ENCODE data around the gene SLC44A2. TPM values are rescaled to one million over a fixed set of nuclear protein-coding genes. Genes with fewer than 3 reads are reported as not detected.
A peak's percentile ranks its signal among the peaks of the same experiment; 100 is the strongest.

The SLC44A2 gene
- 10 to 100 TPM; 34.3 to 51.7 (median 41.5) TPM for total RNA-seq

DNA sequence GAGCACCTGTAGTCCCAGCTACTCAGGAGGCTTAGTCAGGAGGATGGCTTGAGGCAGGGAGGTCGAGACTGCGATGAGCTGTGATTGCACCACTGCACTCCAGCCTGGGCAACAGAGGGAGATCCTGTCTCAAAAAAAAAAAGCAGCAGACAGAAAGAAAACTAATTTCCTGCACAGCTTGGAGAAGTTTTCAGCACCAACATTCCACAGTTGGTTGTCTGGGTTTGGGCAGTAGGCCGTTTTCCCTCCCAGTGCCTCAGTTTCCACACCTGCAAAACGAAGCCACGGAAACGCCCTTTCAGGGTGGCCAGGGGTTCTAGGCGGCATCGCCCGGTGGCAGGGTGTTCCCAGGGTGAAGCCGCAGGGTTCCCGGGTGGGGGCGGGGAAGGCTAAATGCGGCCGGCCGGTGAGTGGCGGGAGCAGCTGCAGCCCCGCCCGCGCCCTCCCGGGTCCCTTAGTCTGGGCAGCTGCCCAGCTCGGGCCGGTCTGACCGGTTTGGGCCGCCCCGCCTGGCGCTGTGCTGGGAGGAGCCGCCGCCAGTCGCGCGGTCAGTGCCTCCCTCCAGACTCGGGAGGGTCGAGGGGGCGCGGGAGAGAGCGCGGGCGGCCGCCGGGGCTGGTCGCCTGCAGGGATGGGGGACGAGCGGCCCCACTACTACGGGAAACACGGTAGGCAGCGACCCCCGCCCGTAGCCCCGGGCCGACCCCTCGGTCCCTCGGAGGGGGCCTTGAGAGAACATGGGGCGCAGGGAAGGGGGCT lies at the start of gene SLC44A2:
TSS of gene SLC44A2 (plus strand) at position 551 of the 759 bp plus-strand sequence. CDS start at position 632, 81 bp downstream.
- peak within 1 kb of the TSS; percentile 2 to 87 (median 84) for H3K27ac ChIP-seq
- peak within 1 kb of the TSS; percentile 45 to 71 for H3K4me3 ChIP-seq
- peaks cover 0 to 30% (median 13%) of the 10 kb centered on the region in 3 donors for H3K4me1 ChIP-seq
- ATAC-seq, result peak; percentile 97
- H3K36me3 ChIP-seq, result peaks cover 0 to 37% of the 10 kb centered on the region in 2 donors
- H3K9me3 ChIP-seq, result no peaks in the 10 kb centered on the region
- no peaks in the 10 kb centered on the region for H3K27me3 ChIP-seq
- WGBS, 2 donors (ENCODE audit: low coverage in 1 of 2), result 14% methylated on average over 3 of the region's 53 CpGs; no CpG with 5 or more reads in 1 of the 2 donors
- TF ChIP-seq POLR2A (IDR thresholded peaks at IDR 0.05), result no peak
- peak; percentile 16 for TF ChIP-seq POLR2AphosphoS5 (IDR thresholded peaks at IDR 0.05)

DNA sequence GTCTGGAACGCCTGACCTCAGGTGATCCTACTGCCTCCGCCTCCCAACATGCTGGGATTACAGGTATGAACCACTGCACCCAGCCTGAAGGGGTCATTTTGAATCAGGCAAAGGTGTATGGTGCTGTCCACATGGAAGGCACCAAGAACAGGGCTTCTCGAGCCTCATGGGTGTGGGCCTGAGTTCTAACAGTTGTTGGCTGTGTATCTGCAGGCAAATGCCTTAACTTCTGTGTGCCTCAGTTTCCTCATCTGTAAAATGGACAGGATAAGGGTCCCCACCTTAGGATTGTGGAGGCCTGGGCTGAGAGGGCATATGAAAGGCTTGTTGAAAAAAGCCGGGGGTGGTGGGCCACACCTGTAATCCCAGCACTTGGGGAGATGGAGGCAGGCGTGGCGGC lies 47.4 kb upstream of the SLC44A2 start:
- no peak overlapping the region for H3K4me3 ChIP-seq
- no peak overlapping the region for H3K27ac ChIP-seq
- WGBS, 2 donors (ENCODE audit: low coverage in 1 of 2), result 83% methylated on average over 1 of the region's 6 CpGs; no CpG with 5 or more reads in 1 of the 2 donors
- H3K9me3 ChIP-seq, result no peaks in the 10 kb centered on the region
- H3K27me3 ChIP-seq, result peaks cover 3% of the 10 kb centered on the region
- ATAC-seq, result no peak
- H3K4me1 ChIP-seq, result peaks cover 0 to 11% (median 4%) of the 10 kb centered on the region in 3 donors
- no peak for TF ChIP-seq EP300 (IDR thresholded peaks at IDR 0.05)
- TF ChIP-seq, protein P1, sequence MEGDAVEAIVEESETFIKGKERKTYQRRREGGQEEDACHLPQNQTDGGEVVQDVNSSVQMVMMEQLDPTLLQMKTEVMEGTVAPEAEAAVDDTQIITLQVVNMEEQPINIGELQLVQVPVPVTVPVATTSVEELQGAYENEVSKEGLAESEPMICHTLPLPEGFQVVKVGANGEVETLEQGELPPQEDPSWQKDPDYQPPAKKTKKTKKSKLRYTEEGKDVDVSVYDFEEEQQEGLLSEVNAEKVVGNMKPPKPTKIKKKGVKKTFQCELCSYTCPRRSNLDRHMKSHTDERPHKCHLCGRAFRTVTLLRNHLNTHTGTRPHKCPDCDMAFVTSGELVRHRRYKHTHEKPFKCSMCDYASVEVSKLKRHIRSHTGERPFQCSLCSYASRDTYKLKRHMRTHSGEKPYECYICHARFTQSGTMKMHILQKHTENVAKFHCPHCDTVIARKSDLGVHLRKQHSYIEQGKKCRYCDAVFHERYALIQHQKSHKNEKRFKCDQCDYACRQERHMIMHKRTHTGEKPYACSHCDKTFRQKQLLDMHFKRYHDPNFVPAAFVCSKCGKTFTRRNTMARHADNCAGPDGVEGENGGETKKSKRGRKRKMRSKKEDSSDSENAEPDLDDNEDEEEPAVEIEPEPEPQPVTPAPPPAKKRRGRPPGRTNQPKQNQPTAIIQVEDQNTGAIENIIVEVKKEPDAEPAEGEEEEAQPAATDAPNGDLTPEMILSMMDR (IDR thresholded peaks at IDR 0.05), result no peak
- no peak for TF ChIP-seq POLR2AphosphoS5 (IDR thresholded peaks at IDR 0.05)
- TF ChIP-seq POLR2A (IDR thresholded peaks at IDR 0.05), result no peak
- H3K36me3 ChIP-seq, result no peaks in the 10 kb centered on the region

DNA sequence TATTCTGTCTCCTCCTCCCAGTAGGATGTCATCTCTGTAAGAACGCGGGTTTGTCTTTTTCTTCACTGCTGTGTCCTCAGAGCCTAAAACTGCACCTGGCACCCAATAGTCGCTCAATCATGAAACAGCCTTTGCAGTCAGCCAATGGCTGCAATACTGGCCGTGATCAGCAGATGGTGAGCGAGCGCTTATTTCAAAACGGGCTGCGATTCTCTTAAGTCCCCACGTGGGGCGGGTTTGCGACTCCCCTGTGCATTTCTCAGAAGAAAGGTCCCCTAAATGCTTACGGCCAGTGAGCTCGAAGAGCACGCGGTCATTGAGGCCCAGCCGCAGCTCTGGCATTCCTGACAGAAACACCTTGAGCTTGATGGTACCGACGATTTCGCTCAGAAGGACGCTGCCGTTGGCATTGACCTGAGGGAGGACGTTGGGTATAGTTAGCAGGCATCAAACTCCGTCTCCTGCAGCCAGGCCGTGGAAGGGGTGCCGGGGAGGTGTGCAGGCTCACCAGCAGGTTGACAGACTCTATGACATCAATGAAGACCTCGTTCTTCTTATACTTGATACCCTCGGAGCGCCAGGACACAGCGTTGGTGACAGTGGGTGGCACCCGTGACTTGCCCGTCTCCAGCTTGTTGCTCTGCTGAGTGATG lies 44.2 kb upstream of the SLC44A2 start:
- Histone ChIP-seq H3K27me3 (peaks cover 13% of the 10 kb centered on the region), H3K4me1 (peaks cover 0 to 11% (median 4%) of the 10 kb centered on the region in 3 donors), H3K4me3 (no peak overlapping the region), H3K36me3 (no peaks in the 10 kb centered on the region), H3K27ac (no peak overlapping the region), H3K9me3 (no peaks in the 10 kb centered on the region)
- WGBS, 2 donors (ENCODE audit: low coverage in 1 of 2), result 0 to 5% methylated on average over 3 to 4 of the region's 31 CpGs
- peak; percentile 83 for ATAC-seq
- no peak for TF ChIP-seq EP300 (IDR thresholded peaks at IDR 0.05)
- TF ChIP-seq, protein P1 (IDR thresholded peaks at IDR 0.05), result peak; percentile 98 to 99 (median 99)
- TF ChIP-seq POLR2AphosphoS5 (IDR thresholded peaks at IDR 0.05), result no peak

DNA sequence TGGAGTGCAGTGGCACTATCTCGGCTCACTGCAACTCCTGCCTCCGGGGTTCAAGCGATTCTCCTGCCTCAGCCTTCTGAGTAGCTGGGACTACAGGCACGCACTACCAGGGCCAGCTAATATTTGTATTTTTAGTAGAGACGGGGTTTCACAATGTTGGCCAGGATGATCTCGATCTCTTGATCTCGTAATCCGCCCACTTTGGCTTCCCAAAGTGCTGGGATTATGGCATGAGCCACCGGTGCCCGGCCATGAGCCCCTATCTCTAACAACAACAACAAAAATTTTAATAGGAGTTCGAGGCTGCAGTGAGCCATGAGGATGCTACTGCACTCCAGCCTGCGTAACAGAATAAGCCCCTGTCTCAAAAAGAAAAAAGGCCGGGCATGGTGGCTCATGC lies 43.3 kb upstream of the SLC44A2 start:
- Histone ChIP-seq H3K27ac (no peak overlapping the region), H3K27me3 (peaks cover 23% of the 10 kb centered on the region), H3K9me3 (no peaks in the 10 kb centered on the region), H3K4me1 (peaks cover 0 to 11% (median 4%) of the 10 kb centered on the region in 3 donors), H3K36me3 (no peaks in the 10 kb centered on the region), H3K4me3 (no peak overlapping the region)
- no peak for TF ChIP-seq POLR2A (IDR thresholded peaks at IDR 0.05)
- no peak for TF ChIP-seq POLR2AphosphoS5 (IDR thresholded peaks at IDR 0.05)
- TF ChIP-seq, protein P1 (IDR thresholded peaks at IDR 0.05), result no peak
- TF ChIP-seq EP300 (IDR thresholded peaks at IDR 0.05), result no peak
- WGBS, 2 donors (ENCODE audit: low coverage in 1 of 2), result 87 to 93% methylated on average over 5 to 8 of the region's 13 CpGs
- no peak for ATAC-seq

DNA sequence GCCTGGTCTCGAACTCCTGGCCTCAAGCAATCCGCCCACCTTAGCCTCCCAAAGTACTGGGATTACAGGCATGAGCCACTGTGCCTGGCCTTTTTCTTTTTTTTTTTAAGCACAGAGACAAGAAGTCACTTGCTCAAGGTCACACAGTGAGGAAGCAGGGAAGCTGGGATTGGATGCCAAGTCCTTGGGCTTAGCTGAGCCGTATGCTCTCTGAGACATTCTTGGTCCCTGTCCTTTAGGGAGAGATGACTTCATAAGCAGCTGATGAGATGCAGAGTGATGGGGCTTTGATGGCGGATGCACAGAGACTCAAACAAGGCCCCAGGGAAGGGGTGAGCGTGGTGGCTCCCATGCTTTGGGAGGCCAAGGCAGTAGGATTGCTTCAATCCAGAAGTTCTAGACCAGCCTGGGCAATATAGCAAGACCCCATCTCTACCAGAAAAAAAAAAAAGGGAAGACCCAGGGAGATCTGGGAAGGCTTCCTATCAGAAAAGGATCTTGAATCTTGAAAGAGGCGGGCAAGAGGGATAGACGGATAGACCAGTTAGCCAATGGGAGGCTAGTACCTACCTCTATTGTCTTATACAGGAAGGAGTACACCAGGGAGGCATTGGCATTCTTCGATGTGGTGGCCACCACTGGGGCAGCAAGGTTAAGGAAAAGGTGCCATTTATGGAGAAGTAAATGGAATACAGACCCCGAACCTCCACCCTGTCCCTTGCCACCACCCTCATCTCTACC lies 42.1 kb upstream of the SLC44A2 start:
- no peak for ATAC-seq
- WGBS, 2 donors (ENCODE audit: low coverage in 1 of 2), result 82% methylated on average over 2 to 8 of the region's 9 CpGs

More for the DNA sequence above, 42.1 kb upstream of the SLC44A2 start:
- TF ChIP-seq EP300 (IDR thresholded peaks at IDR 0.05) (no peak), POLR2A (IDR thresholded peaks at IDR 0.05) (no peak), POLR2AphosphoS5 (IDR thresholded peaks at IDR 0.05) (no peak)
- TF ChIP-seq, protein P1 (IDR thresholded peaks at IDR 0.05), result no peak
- H3K4me3 ChIP-seq, result no peak overlapping the region
- H3K9me3 ChIP-seq, result no peaks in the 10 kb centered on the region
- H3K27me3 ChIP-seq, result peaks cover 34% of the 10 kb centered on the region
- H3K4me1 ChIP-seq, result peaks cover 0 to 11% (median 4%) of the 10 kb centered on the region in 3 donors
- H3K27ac ChIP-seq, result no peak overlapping the region
- H3K36me3 ChIP-seq, result no peaks in the 10 kb centered on the region

Data from gastroesophageal sphincter (tissue), 4 donors.